Measurements from ENCODE around the gene TM9SF1. TPM values are rescaled to one million over a fixed set of nuclear protein-coding genes. Genes with fewer than 3 reads are reported as not detected.

The TM9SF1 gene
- total and polyA plus RNA-seq, 2 of the 13 experiments (the other 11 are each of a cell fraction or from before 2014, with no cell fraction given), result 83.2 to 110 TPM

DNA sequence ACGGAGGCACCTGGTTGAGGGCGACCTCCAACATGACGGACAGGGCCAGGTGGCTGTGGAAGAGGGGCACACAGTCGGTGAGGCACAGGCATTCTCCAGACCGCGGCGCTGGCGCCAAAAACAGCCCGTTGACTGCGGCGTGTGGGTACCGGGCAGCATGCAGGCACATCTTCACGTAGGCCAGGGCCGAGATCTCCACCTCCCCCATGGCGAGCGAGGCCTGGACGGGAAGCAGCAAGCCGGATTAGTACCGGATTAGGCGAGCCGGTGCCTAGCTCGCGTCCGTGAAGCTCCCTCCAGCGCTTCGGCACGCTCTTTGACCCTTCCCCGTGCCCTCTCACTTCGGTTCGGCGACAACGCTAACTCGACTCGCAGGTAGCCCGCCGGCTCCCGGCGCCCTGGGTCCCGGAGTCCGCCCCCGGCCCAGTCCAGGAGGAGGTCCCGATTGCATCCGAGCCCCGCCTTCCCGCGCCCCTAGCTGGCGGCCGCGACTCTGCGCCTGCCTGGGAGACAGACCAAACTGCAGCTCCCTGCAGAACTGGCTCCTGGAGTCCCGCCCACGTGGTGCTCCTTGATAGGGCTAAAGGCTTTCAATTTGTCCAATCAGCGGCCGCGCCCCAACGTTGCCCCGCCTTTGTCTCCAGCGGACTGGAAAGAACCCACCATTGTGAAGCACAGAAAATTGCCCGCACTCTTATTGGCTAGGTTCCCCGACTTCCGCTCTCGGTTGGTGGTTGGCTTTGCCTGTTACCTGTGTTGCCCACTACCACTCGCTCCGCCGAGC is 54.0 kb downstream of the TM9SF1 start, which contains the start of gene EMC9 (continued):
- TF ChIP-seq, protein P1, sequence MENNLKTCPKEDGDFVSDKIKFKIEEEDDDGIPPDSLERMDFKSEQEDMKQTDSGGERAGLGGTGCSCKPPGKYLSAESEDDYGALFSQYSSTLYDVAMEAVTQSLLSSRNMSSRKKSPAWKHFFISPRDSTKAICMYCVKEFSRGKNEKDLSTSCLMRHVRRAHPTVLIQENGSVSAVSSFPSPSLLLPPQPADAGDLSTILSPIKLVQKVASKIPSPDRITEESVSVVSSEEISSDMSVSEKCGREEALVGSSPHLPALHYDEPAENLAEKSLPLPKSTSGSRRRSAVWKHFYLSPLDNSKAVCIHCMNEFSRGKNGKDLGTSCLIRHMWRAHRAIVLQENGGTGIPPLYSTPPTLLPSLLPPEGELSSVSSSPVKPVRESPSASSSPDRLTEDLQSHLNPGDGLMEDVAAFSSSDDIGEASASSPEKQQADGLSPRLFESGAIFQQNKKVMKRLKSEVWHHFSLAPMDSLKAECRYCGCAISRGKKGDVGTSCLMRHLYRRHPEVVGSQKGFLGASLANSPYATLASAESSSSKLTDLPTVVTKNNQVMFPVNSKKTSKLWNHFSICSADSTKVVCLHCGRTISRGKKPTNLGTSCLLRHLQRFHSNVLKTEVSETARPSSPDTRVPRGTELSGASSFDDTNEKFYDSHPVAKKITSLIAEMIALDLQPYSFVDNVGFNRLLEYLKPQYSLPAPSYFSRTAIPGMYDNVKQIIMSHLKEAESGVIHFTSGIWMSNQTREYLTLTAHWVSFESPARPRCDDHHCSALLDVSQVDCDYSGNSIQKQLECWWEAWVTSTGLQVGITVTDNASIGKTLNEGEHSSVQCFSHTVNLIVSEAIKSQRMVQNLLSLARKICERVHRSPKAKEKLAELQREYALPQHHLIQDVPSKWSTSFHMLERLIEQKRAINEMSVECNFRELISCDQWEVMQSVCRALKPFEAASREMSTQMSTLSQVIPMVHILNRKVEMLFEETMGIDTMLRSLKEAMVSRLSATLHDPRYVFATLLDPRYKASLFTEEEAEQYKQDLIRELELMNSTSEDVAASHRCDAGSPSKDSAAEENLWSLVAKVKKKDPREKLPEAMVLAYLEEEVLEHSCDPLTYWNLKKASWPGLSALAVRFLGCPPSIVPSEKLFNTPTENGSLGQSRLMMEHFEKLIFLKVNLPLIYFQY (CRISPR knock-in tag; IDR thresholded peaks at IDR 0.05; ENCODE audit: borderline replicate concordance), result peak; percentile 99
- TF ChIP-seq, protein P2, sequence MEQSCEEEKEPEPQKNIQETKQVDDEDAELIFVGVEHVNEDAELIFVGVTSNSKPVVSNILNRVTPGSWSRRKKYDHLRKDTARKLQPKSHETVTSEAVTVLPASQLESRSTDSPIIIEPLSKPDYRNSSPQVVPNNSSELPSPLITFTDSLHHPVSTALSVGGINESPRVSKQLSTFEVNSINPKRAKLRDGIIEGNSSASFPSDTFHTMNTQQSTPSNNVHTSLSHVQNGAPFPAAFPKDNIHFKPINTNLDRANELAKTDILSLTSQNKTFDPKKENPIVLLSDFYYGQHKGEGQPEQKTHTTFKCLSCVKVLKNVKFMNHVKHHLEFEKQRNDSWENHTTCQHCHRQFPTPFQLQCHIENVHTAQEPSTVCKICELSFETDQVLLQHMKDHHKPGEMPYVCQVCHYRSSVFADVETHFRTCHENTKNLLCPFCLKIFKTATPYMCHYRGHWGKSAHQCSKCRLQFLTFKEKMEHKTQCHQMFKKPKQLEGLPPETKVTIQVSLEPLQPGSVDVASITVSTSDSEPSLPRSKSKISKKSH (CRISPR knock-in tag; IDR thresholded peaks at IDR 0.05; ENCODE audit: borderline replicate concordance), result no peak
- TF ChIP-seq SUZ12 (IDR thresholded peaks at IDR 0.05; ENCODE audit: low read depth, low read length), result no peak
- TF ChIP-seq ZNF558 (CRISPR knock-in tag; IDR thresholded peaks at IDR 0.05; ENCODE audit: borderline replicate concordance), result no peak
- TF ChIP-seq, protein P3, sequence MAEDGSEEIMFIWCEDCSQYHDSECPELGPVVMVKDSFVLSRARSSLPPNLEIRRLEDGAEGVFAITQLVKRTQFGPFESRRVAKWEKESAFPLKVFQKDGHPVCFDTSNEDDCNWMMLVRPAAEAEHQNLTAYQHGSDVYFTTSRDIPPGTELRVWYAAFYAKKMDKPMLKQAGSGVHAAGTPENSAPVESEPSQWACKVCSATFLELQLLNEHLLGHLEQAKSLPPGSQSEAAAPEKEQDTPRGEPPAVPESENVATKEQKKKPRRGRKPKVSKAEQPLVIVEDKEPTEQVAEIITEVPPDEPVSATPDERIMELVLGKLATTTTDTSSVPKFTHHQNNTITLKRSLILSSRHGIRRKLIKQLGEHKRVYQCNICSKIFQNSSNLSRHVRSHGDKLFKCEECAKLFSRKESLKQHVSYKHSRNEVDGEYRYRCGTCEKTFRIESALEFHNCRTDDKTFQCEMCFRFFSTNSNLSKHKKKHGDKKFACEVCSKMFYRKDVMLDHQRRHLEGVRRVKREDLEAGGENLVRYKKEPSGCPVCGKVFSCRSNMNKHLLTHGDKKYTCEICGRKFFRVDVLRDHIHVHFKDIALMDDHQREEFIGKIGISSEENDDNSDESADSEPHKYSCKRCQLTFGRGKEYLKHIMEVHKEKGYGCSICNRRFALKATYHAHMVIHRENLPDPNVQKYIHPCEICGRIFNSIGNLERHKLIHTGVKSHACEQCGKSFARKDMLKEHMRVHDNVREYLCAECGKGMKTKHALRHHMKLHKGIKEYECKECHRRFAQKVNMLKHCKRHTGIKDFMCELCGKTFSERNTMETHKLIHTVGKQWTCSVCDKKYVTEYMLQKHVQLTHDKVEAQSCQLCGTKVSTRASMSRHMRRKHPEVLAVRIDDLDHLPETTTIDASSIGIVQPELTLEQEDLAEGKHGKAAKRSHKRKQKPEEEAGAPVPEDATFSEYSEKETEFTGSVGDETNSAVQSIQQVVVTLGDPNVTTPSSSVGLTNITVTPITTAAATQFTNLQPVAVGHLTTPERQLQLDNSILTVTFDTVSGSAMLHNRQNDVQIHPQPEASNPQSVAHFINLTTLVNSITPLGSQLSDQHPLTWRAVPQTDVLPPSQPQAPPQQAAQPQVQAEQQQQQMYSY (CRISPR knock-in tag; IDR thresholded peaks at IDR 0.05), result no peak
- no peak for TF ChIP-seq ZNF605 (CRISPR knock-in tag; IDR thresholded peaks at IDR 0.05)
- no peak for TF ChIP-seq HES4 (CRISPR knock-in tag; IDR thresholded peaks at IDR 0.05; ENCODE audit: borderline replicate concordance)
- TF ChIP-seq EED (CRISPR knock-in tag; IDR thresholded peaks at IDR 0.05), result peak; percentile 99
- TF ChIP-seq ZNF296 (CRISPR knock-in tag; conservative IDR thresholded peaks at IDR 0.05), result no peak
- peak; percentile 77; the same call in 1 of the 2 replicates for TF ChIP-seq ZNF12 (CRISPR knock-in tag; IDR thresholded peaks at IDR 0.05)
- TF ChIP-seq, protein P4, sequence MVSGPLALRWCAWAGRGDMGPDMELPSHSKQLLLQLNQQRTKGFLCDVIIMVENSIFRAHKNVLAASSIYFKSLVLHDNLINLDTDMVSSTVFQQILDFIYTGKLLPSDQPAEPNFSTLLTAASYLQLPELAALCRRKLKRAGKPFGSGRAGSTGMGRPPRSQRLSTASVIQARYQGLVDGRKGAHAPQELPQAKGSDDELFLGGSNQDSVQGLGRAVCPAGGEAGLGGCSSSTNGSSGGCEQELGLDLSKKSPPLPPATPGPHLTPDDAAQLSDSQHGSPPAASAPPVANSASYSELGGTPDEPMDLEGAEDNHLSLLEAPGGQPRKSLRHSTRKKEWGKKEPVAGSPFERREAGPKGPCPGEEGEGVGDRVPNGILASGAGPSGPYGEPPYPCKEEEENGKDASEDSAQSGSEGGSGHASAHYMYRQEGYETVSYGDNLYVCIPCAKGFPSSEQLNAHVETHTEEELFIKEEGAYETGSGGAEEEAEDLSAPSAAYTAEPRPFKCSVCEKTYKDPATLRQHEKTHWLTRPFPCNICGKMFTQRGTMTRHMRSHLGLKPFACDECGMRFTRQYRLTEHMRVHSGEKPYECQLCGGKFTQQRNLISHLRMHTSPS (CRISPR knock-in tag; IDR thresholded peaks at IDR 0.05; ENCODE audit: low read depth), result peak; percentile 81
- TF ChIP-seq, protein P5, sequence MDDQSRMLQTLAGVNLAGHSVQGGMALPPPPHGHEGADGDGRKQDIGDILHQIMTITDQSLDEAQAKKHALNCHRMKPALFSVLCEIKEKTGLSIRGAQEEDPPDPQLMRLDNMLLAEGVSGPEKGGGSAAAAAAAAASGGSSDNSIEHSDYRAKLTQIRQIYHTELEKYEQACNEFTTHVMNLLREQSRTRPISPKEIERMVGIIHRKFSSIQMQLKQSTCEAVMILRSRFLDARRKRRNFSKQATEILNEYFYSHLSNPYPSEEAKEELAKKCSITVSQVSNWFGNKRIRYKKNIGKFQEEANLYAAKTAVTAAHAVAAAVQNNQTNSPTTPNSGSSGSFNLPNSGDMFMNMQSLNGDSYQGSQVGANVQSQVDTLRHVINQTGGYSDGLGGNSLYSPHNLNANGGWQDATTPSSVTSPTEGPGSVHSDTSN (CRISPR knock-in tag; IDR thresholded peaks at IDR 0.05; ENCODE audit: borderline replicate concordance), result no peak
